Measurements from ENCODE around the gene BANF2.
"Not testable (repeated sequence)": the region's sequence is repeated elsewhere in the genome, so short reads cannot be mapped to it uniquely, and the experiment has no call there.

Gene BANF2

DNA sequence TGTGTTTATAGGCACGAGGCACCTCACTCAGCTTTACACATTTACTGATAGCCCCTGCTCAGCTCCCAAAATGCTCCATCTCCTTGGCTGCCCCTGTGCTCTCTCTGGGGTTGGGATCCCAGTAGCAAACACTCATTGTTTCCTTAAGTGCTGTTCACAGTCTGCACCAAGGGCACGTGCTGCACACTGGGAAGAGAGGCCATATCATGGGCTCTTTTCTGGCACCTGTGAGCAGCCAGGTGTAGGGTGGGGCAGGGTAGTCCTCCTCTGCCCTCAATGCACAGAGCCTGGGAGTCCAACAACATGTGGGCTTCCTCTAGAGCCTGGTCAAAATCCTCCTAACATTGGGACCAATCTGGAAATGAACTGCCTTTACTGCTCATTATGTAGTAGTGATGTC is 67.9 kb downstream of the BANF2 start:
- TF ChIP-seq, protein P1, sequence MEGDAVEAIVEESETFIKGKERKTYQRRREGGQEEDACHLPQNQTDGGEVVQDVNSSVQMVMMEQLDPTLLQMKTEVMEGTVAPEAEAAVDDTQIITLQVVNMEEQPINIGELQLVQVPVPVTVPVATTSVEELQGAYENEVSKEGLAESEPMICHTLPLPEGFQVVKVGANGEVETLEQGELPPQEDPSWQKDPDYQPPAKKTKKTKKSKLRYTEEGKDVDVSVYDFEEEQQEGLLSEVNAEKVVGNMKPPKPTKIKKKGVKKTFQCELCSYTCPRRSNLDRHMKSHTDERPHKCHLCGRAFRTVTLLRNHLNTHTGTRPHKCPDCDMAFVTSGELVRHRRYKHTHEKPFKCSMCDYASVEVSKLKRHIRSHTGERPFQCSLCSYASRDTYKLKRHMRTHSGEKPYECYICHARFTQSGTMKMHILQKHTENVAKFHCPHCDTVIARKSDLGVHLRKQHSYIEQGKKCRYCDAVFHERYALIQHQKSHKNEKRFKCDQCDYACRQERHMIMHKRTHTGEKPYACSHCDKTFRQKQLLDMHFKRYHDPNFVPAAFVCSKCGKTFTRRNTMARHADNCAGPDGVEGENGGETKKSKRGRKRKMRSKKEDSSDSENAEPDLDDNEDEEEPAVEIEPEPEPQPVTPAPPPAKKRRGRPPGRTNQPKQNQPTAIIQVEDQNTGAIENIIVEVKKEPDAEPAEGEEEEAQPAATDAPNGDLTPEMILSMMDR (IDR thresholded peaks at IDR 0.05), result no peak
- TF ChIP-seq ZFX (IDR thresholded peaks at IDR 0.05; ENCODE audit: borderline replicate concordance), result no peak
- no peak overlapping the region for H3K27ac ChIP-seq

DNA sequence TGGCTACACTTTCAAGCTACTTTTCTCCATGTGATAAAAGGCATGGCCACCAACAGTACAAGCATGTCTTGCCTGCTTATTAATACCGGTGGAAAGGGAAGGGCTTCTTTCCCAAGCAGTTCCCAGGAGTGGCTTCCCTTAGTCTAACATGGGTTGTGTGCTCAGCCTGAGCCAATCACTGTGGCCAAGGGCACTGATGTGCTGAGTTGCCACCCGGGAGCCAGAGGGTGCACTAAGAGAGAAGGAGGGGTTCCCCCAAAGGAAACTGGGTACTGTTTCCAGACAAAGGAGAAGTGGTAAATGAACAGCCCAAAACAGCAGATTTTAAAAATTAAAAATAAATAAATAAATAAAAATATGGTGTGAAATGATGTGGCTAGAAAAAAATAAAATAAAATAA is 68.5 kb downstream of the BANF2 start:
- H3K27ac ChIP-seq, result no peak overlapping the region
- TF ChIP-seq, protein P1 (IDR thresholded peaks at IDR 0.05), result no peak
- no peak for TF ChIP-seq ZFX (IDR thresholded peaks at IDR 0.05; ENCODE audit: borderline replicate concordance)

DNA sequence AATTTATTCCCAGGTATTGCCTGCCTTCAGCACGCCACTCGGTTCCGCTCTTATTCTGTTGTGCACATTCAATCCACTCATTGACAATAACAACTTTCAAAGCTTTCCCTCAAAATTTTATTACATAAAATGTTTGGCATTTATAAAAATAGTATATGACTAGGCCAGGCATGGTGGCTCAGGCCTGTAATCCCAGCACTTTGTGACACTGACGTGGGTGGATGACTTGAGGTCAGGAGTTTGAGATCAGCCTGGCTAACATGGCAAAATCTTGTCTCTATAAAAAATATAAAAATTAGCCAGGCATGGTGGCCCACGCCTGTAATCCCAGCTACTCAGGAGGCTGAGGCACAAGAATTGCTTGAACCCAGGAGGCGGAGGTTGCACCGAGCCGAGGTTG is 70.0 kb downstream of the BANF2 start:
- H3K27ac ChIP-seq, result not testable (repeated sequence)

DNA sequence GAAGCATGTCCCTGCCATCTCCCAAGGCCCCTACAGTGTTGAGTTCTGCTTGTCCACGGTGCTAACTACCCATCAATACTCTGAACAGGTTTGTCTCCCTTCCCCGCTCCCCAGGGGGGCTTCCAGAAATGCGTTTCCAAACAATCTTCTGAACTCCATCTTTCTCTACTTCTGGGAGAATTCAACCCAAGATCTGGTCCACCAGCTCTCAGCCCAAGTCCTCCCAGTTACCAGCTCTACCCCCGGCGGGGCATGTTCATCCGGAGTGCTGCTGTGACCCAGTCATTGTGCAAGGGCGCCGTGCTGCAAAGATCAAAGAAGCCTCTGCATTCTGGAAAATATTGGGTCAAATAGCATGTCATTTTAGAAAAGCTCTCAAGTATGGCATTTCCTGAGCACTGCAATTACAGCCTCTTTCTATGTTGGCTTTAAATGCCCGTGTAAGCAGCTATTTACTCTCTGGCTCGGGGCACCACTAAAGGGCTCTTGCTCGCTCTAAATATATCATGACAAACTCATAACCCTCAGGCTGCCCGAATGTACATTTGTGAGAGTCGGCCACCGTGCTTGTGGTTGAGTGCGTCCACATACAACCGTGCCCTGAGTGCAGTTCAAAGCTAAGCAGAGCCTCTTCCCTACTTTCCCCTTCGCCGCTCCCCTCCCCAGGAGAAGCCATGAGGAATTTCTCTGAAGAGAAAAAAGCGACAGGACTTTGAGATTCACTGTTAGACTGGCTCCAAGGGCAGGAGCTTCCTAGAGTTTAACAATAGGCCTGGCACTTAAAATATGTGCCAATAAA is 71.6 kb downstream of the BANF2 start:
- no peak overlapping the region for H3K27ac ChIP-seq
- TF ChIP-seq ZFX (IDR thresholded peaks at IDR 0.05; ENCODE audit: borderline replicate concordance), result no peak

DNA sequence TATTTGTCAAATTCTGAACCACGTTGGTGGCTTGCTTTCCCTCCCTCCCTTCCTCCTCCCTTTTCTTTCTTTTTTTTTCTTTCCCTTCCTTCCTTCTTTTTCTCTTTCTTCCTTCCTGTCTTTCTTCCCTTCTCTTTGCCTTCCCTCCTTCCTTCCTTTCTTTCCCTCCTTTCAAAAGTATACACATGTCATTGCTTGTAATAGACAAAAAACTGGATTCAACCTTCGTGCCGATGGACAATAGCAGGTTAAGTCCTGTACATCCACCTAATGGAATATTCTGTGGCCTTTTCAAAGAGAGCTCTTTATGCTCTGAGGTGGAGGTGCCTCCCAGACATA is 72.2 kb downstream of the BANF2 start:
- no peak overlapping the region for H3K27ac ChIP-seq
- TF ChIP-seq ZFX (IDR thresholded peaks at IDR 0.05; ENCODE audit: borderline replicate concordance), result no peak
- TF ChIP-seq, protein P1 (IDR thresholded peaks at IDR 0.05), result no peak

DNA sequence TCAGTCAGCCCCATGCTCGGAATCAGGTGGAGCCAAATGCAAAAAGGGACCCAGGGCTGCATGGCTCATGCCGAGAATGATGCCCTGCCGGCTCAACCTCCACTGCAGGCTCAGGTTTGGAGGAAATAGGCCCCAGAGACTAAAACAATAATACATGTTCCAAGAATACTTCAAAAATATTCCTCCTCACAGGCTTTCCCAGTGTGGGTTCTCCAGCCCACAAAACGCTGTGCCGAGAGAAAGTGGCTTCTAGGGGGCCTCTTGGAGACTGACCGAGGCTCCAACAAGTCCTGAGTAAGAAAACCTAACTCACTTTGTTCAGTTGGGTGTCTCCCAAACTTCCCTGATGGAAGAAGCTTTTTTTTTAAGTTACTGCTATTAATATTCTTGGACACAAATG is 73.9 kb downstream of the BANF2 start:
- TF ChIP-seq, protein P1 (IDR thresholded peaks at IDR 0.05), result no peak
- TF ChIP-seq ZFX (IDR thresholded peaks at IDR 0.05; ENCODE audit: borderline replicate concordance), result no peak
- H3K27ac ChIP-seq, result no peak overlapping the region

DNA sequence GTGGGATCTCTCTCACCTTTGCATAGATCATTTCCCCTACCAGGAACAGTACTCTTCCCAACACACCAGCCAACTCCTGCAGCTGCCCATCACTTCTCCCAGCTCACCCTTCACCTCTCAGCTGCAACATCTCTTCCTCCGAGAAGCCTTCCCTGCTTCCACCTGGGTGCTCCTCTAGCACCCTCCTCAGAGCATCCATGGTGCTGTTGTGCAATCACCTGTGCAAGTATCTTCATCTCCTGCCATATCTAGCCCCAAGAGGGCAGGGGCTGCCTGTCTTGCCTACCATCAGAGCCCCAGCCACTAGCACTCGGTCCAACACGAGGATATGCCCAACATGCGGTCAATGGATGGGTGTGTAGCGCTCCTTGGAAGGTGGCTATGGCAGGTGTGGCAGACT is 75.8 kb downstream of the BANF2 start:
- no peak for TF ChIP-seq ZFX (IDR thresholded peaks at IDR 0.05; ENCODE audit: borderline replicate concordance)
- TF ChIP-seq, protein P1 (IDR thresholded peaks at IDR 0.05), result no peak
- H3K27ac ChIP-seq, result no peak overlapping the region

DNA sequence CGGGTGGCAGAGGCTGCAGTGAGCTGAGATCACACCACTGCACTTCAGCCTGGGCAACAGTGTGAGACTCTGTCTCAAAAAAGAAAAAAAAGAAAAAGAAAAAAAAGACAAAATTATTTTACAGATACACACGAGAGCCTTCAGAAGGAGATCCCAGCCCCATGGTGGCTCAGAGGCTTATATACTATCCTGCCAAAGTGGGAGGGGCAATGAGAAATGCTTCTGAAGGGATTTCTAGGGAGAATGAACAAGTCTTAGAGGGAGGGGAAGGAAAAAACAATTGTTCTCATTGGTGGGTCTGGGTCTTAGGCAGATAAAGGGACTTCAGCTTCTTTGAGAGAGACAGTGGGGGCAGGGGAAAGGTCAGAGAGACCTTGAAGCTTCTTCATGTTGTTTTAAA is 76.8 kb downstream of the BANF2 start:
- TF ChIP-seq, protein P1 (IDR thresholded peaks at IDR 0.05), result no peak
- TF ChIP-seq ZFX (IDR thresholded peaks at IDR 0.05; ENCODE audit: borderline replicate concordance), result no peak
- no peak overlapping the region for H3K27ac ChIP-seq

DNA sequence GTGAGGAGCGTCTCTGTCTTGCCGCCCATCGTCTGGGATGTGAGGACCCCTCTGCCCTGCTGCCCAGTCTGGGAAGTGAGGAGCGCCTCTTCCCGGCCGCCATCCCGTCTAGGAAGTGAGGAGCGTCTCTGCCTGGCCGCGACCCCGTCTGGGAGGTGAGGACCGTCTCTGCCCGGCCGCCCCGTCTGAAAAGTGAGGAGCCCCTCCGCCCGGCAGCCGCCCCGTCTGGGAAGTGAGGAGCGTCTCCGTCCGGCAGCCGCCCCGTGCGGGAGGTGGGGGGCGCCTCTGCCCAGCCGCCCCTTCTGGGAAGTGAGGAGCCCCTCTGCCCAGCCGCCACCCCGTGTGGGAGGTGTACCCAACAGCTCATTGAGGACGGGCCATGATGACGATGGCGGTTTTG is 79.2 kb downstream of the BANF2 start:
- H3K27ac ChIP-seq, result not testable (repeated sequence)

All from 22Rv1 (cell line).